Stimulated activated CD8-positive, alpha-beta memory T cell treated with anti-CD3 and anti-CD28 coated beads, Interleukin-15, amount 100 ng/mL, for 4 hours (primary cell): Measurements from ENCODE around the gene DNAH10.

Experiments
- DNase-seq, 2 donors: peaks; one replicate each; pipeline ENCODE4 v3.0.0-alpha.2; 2020; ENCODE audit warnings: low read depth in 2 of 2

DNAH10 gene

GRCh38 chr12:123948401-123948795 is 186.3 kb downstream of the DNAH10 start:
- no peak for DNase-seq

DNA sequence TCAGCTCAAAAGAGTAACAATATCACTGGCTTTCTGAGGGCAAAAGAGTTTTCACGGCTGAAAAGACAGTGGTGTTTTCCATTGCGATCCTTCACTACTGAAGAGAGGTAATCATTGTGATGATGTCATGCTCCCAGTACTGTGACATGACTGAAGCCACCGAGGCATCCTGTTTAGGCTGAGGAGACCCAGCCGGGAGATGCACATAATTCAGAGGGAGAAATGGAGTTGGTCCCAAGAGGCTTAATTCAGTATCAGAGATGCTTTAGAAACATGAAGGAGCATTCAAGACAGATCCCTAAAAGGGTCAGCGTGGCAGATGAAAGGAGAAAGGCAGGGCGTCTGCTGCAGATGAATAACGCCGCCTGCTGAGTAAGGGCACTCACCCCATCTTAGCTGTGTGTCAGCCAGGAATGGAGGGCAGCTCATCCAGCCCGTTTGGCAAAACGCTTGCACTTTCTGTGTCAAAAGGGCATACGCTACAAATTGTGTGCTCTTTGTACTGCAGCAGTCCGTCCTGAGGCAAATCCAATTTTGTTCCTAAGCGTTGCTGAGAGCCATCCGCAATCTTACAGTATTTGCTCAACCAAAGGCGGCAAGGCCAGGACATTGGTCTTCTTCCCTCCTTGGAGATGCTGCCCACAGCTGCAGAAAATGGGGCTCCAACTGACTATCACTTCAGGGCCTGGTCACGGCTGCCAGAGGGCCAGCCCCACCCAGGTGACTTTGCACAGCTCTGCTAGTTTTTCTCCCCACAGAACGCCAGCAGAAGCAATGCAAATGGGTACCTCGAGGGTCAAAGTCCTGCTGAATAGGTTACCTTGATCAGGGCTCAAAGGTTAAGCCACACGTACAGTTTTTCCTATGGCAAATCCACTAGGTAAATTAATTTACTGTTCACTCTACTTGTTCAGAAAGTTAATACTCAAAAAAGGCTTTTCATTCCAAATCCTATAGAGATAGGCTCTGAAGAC is 187.0 kb downstream of the DNAH10 start:
- no peak for DNase-seq

- DNase-seq: no peak
These were observed 187.7 kb downstream of the DNAH10 start for GRCh38 chr12:123949770-123950165.

GRCh38 chr12:123950476-123951349 is 188.6 kb downstream of the DNAH10 start:
- DNase-seq: no peak

- DNase-seq: no peak
These were observed 189.4 kb downstream of the DNAH10 start for GRCh38 chr12:123951467-123951866.

- DNase-seq: no peak
These were observed 189.9 kb downstream of the DNAH10 start for GRCh38 chr12:123952037-123952436.

DNA sequence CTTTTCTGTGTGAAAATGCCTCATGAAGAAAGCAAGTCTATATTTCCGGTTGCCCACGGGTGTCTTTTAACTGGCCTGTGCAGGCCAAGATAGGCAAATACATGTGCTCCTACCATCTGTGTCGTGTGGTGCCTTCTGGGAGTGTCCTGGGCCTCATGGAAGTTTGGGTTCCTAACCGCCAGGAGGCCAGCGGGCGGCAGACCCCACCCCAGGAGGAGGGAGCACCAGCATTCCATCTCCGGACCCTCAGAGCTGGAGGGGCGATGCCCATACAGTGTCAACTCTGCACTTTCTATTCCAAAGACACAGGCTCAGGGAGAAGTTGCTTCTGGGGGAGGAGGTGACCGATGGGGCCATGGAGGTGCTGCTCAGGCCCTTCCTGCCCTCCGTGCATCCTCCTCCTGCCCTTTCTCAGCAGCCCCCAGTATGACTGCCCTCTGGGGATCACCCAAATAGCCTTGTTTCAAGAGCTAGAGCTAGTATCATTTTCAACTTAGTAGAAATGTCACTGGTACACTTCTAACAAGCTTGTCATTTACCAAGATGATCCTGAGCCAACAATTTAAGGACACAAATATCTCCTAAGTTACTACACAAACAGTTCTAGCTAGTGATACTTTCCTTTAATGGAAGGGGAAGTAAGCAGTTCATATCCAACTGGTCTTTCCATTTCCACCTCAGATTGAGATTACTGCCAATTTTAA is 192.7 kb downstream of the DNAH10 start:
- no peak for DNase-seq

DNA sequence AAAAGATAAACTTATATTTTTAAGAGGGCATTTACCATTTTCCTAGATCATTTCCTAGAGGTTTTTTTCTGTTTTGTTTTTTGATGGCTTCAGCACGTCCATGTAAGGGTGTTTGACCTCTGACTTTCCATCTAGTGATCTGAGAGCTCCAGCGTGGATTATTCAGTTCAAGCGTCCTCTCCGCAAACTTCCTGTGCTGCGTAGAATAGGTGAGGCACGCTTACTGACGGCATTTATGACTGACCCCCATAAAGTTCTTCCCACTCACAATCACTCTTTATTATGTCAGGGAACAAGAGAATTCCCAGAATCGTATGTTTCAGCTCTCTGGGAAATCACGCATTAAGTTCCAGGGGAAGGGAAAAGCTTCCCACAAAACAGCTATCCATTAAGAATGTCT is 194.1 kb downstream of the DNAH10 start:
- no peak for DNase-seq

GRCh38 chr12:123957196-123957595 is 195.1 kb downstream of the DNAH10 start:
- no peak for DNase-seq

GRCh38 chr12:123958462-123958861 is 196.4 kb downstream of the DNAH10 start:
- DNase-seq: no peak

- DNase-seq: no peak
These were observed 196.8 kb downstream of the DNAH10 start for GRCh38 chr12:123958876-123959275.

- DNase-seq: no peak
These were observed 198.1 kb downstream of the DNAH10 start for GRCh38 chr12:123960029-123960735.

DNA sequence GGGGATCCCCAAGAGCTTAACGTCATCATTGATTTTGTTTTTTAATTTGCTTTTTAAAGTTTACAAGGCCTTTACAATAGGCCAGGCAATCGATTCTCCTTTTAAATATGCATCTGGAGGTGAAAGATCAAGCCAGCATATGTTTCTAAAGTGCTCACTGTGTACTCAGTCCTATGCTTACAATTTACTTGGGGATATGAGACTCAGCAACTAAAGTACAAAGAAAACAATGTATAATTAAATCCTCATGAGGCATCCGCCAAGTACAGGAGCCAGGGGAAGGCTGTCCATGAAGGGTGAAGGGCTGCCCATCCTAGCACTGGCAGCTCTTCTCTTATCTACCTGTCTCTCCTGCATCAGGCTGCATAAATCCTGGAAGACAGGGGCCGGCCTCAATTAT is 198.8 kb downstream of the DNAH10 start:
- no peak for DNase-seq

DNA sequence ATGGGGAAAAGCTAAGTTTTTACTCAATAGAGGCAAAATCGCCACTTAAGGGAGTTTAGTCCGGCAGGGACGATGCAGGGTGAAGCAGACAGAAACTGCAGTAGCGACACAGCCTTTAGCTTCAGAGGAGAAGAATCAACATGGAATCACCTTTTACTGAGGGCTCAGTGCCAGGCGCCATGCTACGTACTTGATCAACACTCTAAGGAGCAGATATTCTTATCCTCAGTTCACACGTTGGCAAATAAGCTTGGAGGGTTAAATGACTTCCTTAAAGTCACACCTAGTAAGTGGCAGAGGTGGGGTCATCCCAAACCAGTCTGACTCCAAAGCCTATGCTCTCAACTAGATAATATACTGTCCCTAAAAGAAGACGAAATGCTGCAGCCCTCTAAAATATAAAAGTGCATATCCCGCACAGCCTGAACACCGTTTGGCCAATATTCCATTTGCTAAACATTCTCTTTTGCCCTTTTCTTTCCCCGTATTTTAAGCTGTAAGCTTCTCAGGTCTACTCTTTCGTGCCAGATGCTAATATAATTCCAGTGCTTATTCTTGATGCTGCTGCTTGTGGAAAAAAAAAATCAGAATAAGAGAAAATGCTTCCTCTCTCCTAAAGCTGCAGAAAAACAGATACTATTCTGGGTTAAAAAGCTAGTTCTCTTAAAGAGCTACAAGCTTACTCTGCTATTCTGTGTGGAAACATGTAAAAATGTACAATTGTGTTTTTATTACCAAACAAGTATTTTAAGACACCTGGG is 199.7 kb downstream of the DNAH10 start:
- DNase-seq: no peak

DNA sequence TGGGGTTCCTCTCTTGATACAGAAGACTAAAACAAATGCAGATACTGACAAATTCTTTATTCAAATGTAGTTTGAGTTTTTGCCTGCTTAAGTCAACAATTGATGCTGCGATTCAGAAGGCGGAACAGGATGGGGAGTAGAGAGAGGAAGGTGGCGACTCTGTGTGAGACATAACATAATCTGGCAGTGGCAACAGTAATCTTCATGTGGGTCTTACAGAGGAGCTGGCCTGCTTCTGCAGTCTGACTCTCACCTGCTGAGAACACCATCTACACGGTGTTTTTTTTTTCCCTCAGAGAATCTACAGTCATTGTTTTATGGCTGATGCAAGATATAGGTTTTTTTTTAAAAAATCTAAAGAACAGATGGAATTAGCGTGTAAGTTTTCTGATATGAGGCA is 200.4 kb downstream of the DNAH10 start:
- DNase-seq: no peak

DNA sequence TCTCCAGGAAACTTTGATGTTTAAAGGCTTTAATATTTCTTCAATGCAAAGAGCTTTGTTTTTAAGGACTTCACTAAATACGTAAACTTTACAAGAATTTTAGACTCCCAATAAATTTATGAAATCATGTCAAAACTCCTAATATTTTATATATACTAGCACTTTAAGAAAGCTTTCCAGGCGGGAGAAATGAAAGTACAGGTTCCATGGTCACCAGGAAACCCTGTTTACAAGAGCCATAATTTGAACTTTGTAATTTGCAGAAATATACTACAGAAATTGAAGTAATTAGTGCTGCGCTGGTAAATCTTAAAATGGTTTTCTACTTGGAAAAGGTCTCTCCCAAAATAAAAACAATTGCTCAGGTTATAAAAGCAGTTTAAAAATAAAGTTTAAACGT is 201.7 kb downstream of the DNAH10 start:
- no peak for DNase-seq

DNA sequence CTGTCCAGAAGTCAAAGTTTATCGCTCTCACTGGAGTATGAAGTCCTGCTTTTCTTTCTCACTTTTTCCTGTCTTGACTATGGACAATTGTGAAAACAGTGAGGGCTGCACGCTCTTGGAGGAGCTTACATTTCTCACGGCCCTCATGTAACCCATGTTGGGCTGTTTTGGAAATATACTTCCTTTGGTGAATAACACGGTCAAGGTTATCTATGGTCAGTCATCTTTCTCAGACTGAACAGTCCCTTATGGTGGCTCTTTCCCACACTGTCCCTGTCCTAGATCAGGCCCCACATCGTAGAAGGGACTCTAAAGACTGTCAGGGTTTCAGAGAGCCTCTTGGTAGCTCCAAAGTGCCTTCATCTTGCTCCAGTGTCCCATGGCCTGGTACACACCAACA is 203.3 kb downstream of the DNAH10 start:
- DNase-seq: no peak

- no peak for DNase-seq
These were observed 204.5 kb downstream of the DNAH10 start for GRCh38 chr12:123966596-123966995.

GRCh38 chr12:123967121-123967586 is 205.1 kb downstream of the DNAH10 start:
- no peak for DNase-seq

- no peak for DNase-seq
These were observed 209.3 kb downstream of the DNAH10 start for GRCh38 chr12:123971449-123971769.
